HG03108 (cell line): Measurements from ENCODE around the gene KRT76.

Experiments
- ATAC-seq: cut with Tn5 transposase; IDR thresholded peaks from one replicate; pipeline ENCODE4 v1.9.1; 2021; ENCODE audit warnings: moderate library complexity; ENCODE audit not compliant: unreplicated experiment

The KRT76 gene

DNA sequence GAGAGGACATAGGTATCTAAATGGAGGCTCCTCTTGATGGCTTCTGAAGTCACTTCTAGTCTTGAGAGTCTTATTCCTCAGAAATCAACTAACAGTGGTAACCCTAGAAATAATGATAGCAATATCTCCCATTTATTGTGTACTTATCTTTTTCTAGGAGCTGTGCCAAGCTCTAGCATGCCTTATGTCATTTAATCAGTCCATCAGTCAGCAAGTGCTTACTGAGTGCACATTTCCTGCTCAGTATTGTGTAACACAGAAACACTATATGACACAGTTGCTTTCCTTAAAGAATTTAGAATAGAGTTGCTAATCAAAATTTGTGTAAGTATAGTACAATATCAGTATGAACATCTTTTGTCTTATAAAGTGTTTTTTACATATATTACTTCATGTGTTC, 36.6 kb downstream of the KRT76 start:
- no peak for ATAC-seq

DNA sequence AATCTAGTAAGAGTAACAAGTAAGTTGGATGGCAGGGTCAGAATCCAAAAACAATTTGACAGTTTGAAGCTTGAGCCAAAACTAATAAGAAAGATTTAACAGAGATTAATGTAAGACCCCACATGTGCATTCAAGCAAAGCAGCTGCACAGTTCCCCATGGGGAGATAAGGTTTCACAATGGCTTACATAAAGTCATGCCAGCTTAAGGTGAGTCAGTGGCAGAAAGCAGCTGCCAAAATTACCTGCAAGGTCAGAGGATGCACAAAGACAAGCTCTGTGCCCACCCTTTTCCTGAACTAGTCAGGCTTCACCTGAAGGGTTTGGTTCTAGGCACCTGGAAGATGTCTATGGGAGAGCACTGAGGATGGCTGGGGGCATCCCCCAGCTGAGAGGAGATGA, 37.2 kb downstream of the KRT76 start:
- ATAC-seq = no peak

GRCh38 chr12:52735816-52736632, 41.1 kb downstream of the KRT76 start:
- ATAC-seq = no peak

DNA sequence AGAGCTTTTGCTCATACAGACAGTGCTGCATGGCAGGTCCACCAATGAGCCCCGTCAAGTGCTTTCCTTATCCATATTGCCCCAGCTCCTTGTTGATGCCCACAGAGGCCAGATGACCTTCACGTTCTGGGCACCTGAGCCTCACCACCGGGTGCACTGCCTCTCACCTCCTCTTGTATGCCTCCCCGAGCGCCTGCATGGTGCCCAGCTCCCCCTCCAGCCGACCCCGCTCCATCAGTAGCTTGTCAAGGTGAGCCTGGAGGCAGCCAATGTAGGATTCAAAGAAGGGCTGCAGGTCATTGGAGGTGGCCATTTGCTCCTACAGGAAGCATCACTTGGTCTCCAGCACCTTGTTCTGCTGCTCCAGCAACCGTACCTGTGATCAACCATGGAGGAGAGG, 42.0 kb downstream of the KRT76 start:
- ATAC-seq = no peak

DNA sequence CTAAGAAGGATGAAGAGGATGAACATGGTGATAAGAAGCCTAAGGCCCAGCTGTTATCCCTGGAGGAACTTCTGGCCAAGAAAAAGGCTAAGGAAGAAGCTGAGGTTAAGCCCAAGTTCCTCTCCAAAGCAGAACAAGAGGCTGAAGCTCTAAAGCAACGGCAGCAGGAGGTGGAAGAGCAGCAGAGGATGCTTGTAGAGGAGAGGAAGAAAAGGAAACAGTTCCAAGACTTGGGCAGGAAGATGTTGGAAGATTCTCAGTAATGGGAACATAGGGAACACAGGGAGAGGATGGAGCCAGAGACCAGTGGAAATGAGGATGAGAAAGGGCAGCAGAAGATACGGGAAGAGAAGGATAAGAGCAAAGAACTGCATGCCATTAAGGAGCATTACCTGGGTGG, 46.4 kb downstream of the KRT76 start:
- ATAC-seq = no peak

DNA sequence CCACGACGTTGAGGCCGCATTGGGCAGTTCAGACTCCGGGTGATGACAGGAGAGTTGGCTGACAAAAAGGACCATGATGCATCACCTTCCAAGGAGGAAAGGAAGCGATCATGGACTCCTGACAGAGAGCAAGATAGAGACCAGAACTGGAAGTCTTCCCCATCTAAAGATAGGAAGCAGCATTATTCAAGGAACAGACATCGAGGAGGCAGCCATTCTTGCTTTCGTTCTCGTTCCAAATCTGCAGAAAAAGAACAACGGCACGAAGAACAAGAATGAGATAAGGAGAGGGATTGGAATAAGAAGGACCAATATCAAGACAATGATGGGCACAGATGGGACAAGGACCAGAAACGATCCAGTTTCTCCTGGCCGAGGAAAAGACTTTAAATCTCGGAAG, 46.8 kb downstream of the KRT76 start:
- no peak for ATAC-seq

DNA sequence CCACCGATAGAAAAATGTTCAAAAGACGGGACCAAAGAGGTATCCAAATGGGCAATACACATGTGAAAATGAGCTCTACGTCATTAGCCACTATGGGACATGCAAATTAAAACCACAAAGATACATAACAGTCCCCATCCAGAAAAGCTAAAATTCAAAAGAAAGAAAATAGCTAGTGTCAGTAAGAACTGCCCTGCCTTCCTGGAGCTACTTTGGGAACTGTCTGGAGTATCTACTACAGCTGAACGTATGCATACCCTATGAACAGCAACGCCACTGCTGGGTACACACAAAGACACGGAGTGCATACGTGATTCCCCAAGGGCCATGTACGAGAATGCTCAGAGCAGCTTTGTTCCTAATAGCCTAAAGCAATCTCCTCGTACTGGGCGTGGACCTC, 48.0 kb downstream of the KRT76 start:
- ATAC-seq = no peak

- no peak for ATAC-seq
Observed at GRCh38 chr12:52728374-52728773, 48.8 kb downstream of the KRT76 start.

GRCh38 chr12:52727037-52727436, 50.1 kb downstream of the KRT76 start:
- ATAC-seq = no peak

- no peak for ATAC-seq
Observed at GRCh38 chr12:52726451-52726850, 50.7 kb downstream of the KRT76 start.

DNA sequence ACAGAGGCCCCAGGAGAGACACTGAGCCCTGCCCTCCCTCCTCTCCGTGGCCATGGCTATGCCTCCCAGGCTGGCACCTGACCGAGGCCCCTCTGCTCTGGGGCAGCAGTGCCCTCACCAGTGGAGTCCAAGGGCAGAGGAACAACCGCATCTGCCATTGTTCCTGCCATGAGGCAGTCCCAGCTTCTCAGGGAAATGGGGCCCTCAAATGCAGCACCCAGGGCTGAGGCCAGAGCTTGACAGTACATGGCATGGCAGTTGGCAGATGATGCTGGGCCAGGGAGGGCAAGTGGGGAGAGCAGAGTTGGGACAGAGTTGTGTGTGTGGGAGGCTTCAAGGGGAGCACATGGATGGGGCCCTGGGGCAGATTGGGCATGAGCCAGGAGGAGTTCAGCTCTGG, 52.8 kb downstream of the KRT76 start:
- no peak for ATAC-seq

DNA sequence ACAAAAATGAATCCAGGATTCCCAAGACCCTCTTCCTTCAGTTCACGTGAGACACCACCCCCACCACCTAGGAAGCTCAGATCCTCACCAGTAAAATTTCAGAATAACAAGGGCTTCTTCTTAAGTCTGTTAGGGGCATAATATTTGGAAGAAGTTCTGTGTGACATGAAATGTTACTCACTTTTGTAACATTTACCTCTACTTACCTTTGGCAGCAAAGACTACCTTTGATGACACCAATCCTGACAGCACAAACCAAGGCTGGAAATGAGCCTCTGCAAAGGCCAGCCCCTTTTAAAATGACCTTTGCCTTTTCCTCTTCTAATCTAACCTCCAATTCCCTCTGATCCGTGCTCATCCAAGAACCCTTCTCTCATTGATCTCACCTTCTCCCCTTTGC, 54.5 kb downstream of the KRT76 start:
- no peak for ATAC-seq

- no peak for ATAC-seq
Observed at GRCh38 chr12:52721838-52722470, 55.2 kb downstream of the KRT76 start.

DNA sequence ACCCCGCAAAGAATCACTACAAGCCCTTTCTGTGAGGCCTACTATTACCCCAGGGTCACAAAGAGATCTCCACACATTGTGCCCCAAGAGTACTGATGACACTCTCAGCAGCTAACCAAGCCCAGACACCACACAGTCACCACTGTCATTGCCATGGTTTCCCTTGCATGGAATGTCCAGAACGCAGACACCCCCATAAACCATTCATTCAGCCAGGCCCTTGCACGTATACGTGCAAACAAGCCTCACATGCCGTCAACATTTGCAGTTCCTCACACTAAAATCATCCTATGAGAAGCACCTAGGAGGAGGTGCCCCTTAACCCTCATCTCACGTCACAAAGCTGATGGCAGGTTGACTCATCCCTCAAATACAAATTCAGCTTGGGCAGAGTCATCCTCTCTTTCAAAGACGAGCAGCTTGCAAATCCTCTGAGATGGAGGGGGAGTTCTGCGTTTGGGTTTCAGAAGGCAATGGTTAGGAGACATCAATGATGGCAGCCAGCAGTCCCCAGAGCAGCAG, 56.7 kb downstream of the KRT76 start:
- ATAC-seq = no peak
